GM19438 (cell line): ENCODE data around the gene RPUSD4.

Source experiments
- ATAC-seq: cut with Tn5 transposase; IDR thresholded peaks from one replicate; pipeline ENCODE4 v1.9.1; 2021; ENCODE audit warnings: low read depth; ENCODE audit not compliant: unreplicated experiment

RPUSD4 gene

GRCh38 chr11:126185259-126186024 is 26.0 kb downstream of the RPUSD4 start:
- ATAC-seq, result no peak

GRCh38 chr11:126182787-126183445 is 28.5 kb downstream of the RPUSD4 start:
- ATAC-seq, result no peak

- peak; percentile 92 for ATAC-seq
These were observed 29.3 kb downstream of the RPUSD4 start for GRCh38 chr11:126181939-126182730.

DNA sequence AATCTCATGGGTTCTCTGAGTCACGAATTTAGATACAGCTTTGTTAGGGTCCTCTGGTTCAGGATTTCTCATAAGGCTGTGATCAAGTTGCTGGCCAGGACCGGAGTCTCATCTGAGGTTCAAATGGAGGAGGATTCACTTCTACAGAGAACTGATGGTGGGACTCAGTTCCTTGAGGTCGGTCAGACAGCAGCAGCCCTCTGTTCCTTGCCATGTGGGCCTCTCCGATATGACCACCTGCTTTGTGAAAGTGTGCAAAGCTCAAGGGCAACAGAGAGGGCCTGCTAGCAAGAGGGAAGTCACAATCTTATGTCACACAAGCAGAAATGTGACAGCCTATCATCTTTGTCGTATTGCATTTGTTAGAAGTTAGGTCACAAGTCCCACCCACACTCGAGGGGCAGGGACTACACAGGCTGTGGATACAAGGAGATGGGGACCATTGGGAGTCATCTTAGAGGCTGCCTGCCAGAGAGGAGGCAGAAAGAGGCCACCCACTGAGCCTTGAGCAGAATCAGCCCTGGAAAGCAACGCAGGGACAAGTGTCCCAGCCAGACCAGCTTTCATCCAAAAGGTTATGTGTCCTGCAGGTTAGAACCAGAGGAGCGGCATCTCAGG is 34.5 kb downstream of the RPUSD4 start:
- no peak for ATAC-seq

DNA sequence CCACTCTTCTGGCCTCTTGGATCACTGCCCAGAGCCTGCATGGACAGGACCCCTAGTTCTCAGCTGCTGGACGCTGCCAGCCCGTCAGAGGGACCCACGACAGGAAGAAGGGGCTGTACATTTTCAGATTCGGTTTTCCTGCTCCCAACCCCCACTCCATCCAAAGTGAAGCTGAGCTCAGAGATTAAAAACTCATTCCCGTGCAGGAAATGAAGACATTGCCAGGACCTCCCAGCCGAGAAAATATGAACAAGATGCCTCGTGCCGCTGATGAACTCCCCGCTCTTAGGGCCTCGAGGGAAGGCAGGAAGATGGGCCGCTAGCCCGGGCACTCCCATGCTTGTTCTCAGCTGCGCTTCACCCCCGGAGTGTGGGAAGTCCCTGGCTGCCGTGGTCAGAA is 36.1 kb downstream of the RPUSD4 start:
- no peak for ATAC-seq

DNA sequence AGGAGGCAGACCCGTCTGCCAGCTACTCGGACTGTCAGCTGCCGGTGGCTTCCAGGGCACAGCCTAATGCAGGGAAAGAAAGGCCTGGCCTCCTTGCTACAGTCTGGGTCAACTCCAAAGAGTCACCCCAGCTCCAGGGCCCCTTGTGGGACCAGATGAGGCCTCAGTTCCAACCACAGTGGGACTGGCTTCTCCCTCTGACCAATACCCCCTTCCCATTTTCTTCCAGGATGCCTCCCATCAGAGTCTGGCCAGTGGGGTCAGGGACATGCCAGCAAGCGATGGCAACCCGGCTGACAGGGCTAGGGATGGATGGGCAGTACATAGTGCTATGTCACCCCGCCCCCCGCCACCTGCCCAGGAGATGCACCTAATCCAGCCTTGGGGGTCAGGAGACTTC is 36.6 kb downstream of the RPUSD4 start:
- no peak for ATAC-seq

GRCh38 chr11:126173257-126173656 is 38.2 kb downstream of the RPUSD4 start:
- no peak for ATAC-seq

- ATAC-seq, result no peak
These were observed 38.8 kb downstream of the RPUSD4 start for GRCh38 chr11:126172596-126173038.

GRCh38 chr11:126169291-126169690 is 42.2 kb downstream of the RPUSD4 start:
- ATAC-seq, result no peak

DNA sequence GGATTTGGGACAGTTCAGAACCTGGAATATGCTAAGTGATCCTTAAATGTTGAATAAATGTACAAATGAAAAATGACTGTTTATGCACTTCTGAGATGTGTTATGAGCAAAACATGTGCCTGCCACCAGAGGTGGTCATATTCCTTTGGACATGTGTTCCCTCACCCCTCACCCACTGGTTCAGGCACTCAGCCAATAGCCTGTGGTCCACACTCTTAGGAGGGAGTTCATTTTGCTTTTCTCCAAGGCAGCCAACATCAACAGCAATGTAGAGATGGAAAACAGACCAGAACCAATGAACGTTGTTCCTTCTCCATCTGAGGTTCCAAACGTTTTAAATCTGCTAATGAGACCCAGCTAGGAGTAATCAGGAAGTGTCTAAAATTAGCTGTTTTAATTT is 44.0 kb downstream of the RPUSD4 start:
- no peak for ATAC-seq

DNA sequence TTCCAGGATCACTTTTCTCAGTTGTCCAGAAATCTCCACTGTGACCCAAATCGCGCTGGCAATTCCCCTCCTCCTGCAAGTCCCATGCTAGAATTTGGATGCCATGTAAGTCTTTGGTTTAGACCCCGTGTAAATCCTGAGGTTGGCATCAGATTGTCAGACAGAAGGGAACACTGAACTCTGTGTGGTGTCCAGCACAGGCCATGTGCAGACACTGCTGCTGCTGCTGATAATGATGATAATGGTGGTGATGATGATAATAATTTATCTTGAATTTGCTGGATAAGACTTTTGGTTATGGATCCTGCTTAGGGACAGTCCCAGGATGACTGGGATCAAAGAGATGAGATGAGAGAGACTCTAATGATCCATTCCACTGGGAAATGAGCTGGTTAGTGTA is 45.0 kb downstream of the RPUSD4 start:
- no peak for ATAC-seq

GRCh38 chr11:126165757-126166156 is 45.7 kb downstream of the RPUSD4 start:
- no peak for ATAC-seq

GRCh38 chr11:126165311-126165720 is 46.1 kb downstream of the RPUSD4 start:
- ATAC-seq, result no peak

DNA sequence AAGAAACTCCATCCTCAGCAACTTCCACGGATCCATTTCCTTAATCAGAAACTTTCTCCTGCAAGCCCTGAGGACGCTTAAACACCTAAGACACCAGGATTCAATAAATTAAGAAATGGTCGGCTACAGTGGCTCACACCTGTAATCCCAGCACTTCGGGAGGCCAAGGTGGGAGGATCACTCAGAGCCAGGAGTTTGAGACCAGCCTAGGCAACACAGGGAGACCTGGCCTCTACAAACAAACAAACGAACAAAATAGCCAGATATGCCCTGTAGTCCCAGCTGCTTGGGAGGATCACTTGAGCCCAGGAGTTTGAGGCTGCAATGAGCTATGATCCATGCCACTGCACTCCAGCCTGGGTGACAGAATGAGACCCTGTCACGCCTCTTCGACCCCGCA is 46.7 kb downstream of the RPUSD4 start:
- no peak for ATAC-seq

GRCh38 chr11:126163779-126164178 is 47.7 kb downstream of the RPUSD4 start:
- ATAC-seq, result no peak

- no peak for ATAC-seq
These were observed 48.3 kb downstream of the RPUSD4 start for GRCh38 chr11:126163074-126163700.

- no peak for ATAC-seq
These were observed 49.0 kb downstream of the RPUSD4 start for GRCh38 chr11:126162306-126163030.

DNA sequence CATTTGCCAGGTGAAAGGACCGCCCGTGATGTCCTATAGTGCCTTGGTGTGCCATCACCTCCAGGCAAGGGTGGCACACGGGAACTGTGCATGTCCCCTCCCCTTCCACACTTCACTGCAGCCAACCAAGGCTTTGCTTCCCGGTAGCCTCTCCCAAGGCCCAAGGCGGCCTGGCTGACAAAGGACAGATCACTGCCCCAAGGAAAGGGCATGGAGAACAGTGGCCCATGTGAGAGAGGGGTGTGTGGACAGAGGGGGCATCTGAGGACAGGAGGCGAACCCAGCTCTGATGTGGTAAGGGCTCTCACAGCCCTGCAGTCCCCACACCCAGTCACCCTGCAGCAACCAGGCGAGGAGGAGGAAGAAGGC is 50.4 kb downstream of the RPUSD4 start:
- no peak for ATAC-seq

DNA sequence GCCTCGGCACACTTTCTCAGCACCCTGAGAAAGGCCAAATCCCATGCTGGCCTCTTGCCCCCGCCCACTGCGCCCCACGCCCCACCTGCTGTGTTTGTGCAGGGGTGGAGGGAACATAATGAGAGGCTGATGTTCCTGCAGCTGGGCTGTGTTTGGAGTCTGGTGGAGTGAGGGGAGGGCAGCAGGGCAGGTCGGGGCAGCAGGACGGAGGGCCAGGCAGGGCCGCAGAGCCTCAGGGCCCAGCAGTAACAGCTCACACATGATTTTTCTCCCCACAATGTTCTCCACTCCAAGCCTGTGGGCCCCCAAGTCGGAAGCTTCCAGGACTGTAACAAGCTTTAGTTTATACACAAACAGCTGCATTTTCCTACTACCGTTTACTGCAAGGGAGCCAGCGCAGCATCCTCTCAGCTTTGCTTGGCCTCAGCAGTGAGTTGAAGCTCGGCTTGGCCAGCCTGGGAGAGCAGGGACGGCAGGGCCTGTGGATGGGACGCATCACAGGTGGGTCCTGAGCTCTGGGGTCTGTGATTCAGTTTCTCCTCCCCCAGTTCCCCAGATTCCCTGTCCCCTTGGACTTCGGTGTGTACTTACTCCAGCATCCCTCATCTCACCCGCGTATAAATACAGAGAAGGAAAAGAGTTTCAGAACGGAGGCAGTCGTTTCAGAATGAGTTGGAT is 51.0 kb downstream of the RPUSD4 start:
- ATAC-seq, result no peak
